Adrenal gland (tissue), 12 donors: Measurements from ENCODE around the gene SIK1. TPM values are rescaled to one million over a fixed set of nuclear protein-coding genes. Genes with fewer than 3 reads are reported as not detected.

ENCODE experiments used
- DNase-seq, 7 donors: peaks; one replicate each; pipeline ENCODE4 v3.0.0-alpha.2; 2019 to 2020
- H3K27ac ChIP-seq, 5 donors: fragments of 200-600 bp; sonication (generic) in 4 of 5; 1 replicate in 3 of 5; 2 replicates in 2 of 5; pipeline versions ENCODE4 v1.5.1 to v1.8.0; 2016 to 2020; ENCODE audit warnings: mild to moderate bottlenecking in 1 of 5
- H3K27me3 ChIP-seq: fragments of 200-600 bp; 2 replicates; pipeline ENCODE4 v1.8.0; 2021
- H3K36me3 ChIP-seq, 2 donors: fragments of 200-600 bp; replicated peaks in 1 of 2; 1 replicate in 1 of 2; 2 replicates in 1 of 2; pipeline versions ENCODE4 v1.5.1 to v1.8.0; 2018 to 2022
- H3K4me1 ChIP-seq, 2 donors: fragments of 200-600 bp; replicated peaks in 1 of 2; 1 replicate in 1 of 2; 2 replicates in 1 of 2; pipeline versions ENCODE4 v1.5.1 to v1.8.0; 2018 to 2021
- H3K4me3 ChIP-seq, 4 donors: fragments of 200-600 bp; sonication (generic) in 3 of 4; one replicate each; pipeline ENCODE4 v1.5.1; 2016 to 2018
- H3K9me3 ChIP-seq, 3 donors: fragments of 200-600 bp; sonication (generic) in 1 of 3; replicated peaks in 1 of 3; 1 replicate in 2 of 3; 2 replicates in 1 of 3; pipeline versions ENCODE4 v1.5.1 to v1.8.0; 2016 to 2021
- POLR2A ChIP-seq, 2 donors: fragments of 450-650 bp; IDR thresholded peaks; one replicate each; pipeline ENCODE4 v1.6.1; 2017; ENCODE audit warnings: antibody characterized with exemption in 2 of 2, mild to moderate bottlenecking in 2 of 2, moderate library complexity in 1 of 2
- WGBS, 4 donors: extraction: QIAGEN DNeasy Blood & Tissue Kit in 2 of 4; methylation state at CpG; one replicate each; pipeline versions ENCODE4 v1.1.5 to v1.1.7; 2013 to 2017; 5-methylcytosine and 5-hydroxymethylcytosine counted together
- intact Hi-C, 2 donors: fragments of 100-400 bp; cut with DNase I; formaldehyde crosslinking; loops; one replicate each; pipeline versions ENCODE4 v1.14.1 to v1.15.0; 2022 to 2023
- polyA plus RNA-seq, 3 donors: library from polyadenylated mRNA; stranded (reverse); fragments of 200-250 nt in 2 of 3; fragments of 350-450 nt in 1 of 3; fragmentation: Illumina TruSeq in 1 of 3; extraction: RNeasy Lipid Tissue Mini Kit (QIAGEN cat#74804) in 1 of 3; gene quantifications; one replicate each; pipeline ENCODE4 v1.2.3, GENCODE V29; 2013 to 2014
- total RNA-seq, 9 donors: library from RNA; depleted of rRNA in 4 of 9; stranded (reverse); fragments of >200 nt in 4 of 9; fragments of 120-200 nt in 1 of 9; fragmentation: NEBNext Ultra II Directional in 1 of 9; extraction: Animal tissue kit (Norgen Biotek cat#: 25700) in 1 of 9; gene quantifications; one replicate each; pipeline versions ENCODE4 v1.1.0 to v1.2.4, GENCODE V29; 2013 to 2023
- TF ChIP-seq, protein P1 (sequence below), 6 experiments: fragments of 450-650 bp in 4 of 6; fragments of 200-600 bp in 2 of 6; sonication (generic) in 1 of 6; IDR thresholded peaks; 1 replicate in 5 of 6; 2 replicates in 1 of 6; pipeline versions ENCODE4 v1.5.1 to v1.8.0; 2016 to 2021; ENCODE audit warnings: antibody characterized with exemption in 6 of 6, mild to moderate bottlenecking in 2 of 6, moderate library complexity in 1 of 6
- donor health status: healthy with polysubstance abuse.
- donor health status: Bipolar disorder and iron deficiency.
- donor health status: DM: yes; HTN: yes; CAD: no.
- donor health status: DM: no; HTN: no; CAD: no.
- donor health status: DM: no; HTN: no; CAD: no.
- donor health status: DM: yes; HTN: yes; CAD: no.

The SIK1 gene
- total and polyA plus RNA-seq, 12 donors, result 0.55 to 171 (median 4.9) TPM

DNA sequence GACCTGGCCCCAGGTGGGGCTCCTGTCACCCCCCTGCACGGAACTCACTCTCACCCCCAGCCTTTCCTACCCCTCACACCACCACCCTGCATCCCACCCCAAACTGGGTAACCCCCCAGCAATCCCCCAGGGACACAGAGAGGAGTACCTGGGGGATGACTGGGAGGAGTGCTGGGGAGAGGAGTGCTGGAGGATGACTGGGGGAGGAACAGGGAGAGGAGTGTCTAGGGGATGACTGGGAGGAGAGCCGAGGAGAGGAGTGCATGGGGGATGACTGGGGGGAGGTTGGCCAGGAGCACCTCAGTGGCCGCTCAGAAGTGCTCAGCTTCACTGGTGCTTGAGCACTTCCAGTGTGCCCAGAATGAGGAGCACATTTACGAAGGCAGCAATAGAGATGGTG, 59.1 kb downstream of the SIK1 start:
- 86 to 94% (median 90%) methylated on average over 3 to 4 of the region's 4 CpGs for WGBS, 4 donors

GRCh38 chr21:43367296-43367695, 59.6 kb downstream of the SIK1 start:
- Histone ChIP-seq H3K27ac (peak overlapping the region in 1 of 5 donors; percentile 52), H3K4me1 (peaks cover 8 to 18% of the 10 kb centered on the region in 2 donors), H3K9me3 (no peaks in the 10 kb centered on the region), H3K27me3 (no peaks in the 10 kb centered on the region), H3K36me3 (no peaks in the 10 kb centered on the region), H3K4me3 (no peak overlapping the region)
- 81 to 83% (median 82%) methylated on average over 11 to 16 of the region's 16 CpGs for WGBS, 4 donors
- TF ChIP-seq, protein P1, sequence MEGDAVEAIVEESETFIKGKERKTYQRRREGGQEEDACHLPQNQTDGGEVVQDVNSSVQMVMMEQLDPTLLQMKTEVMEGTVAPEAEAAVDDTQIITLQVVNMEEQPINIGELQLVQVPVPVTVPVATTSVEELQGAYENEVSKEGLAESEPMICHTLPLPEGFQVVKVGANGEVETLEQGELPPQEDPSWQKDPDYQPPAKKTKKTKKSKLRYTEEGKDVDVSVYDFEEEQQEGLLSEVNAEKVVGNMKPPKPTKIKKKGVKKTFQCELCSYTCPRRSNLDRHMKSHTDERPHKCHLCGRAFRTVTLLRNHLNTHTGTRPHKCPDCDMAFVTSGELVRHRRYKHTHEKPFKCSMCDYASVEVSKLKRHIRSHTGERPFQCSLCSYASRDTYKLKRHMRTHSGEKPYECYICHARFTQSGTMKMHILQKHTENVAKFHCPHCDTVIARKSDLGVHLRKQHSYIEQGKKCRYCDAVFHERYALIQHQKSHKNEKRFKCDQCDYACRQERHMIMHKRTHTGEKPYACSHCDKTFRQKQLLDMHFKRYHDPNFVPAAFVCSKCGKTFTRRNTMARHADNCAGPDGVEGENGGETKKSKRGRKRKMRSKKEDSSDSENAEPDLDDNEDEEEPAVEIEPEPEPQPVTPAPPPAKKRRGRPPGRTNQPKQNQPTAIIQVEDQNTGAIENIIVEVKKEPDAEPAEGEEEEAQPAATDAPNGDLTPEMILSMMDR (IDR thresholded peaks at IDR 0.05), result no peak
- TF ChIP-seq POLR2A (IDR thresholded peaks at IDR 0.05), result no peak
- DNase-seq, result no peak
- intact Hi-C loops, result no loop called here

More for the DNA sequence above, 59.1 kb downstream of the SIK1 start:
- TF ChIP-seq POLR2A (IDR thresholded peaks at IDR 0.05), result no peak
- TF ChIP-seq, protein P1 (IDR thresholded peaks at IDR 0.05), result no peak
- Histone ChIP-seq H3K9me3 (no peaks in the 10 kb centered on the region), H3K4me1 (peaks cover 8 to 18% of the 10 kb centered on the region in 2 donors), H3K27ac (peak overlapping the region in 1 of 5 donors; percentile 52), H3K27me3 (no peaks in the 10 kb centered on the region), H3K36me3 (no peaks in the 10 kb centered on the region), H3K4me3 (no peak overlapping the region)
- no peak for DNase-seq
- intact Hi-C loops, result no loop called here

GRCh38 chr21:43366656-43367055, 60.3 kb downstream of the SIK1 start:
- 87 to 91% (median 88%) methylated on average over 10 to 19 of the region's 19 CpGs for WGBS, 4 donors
- no peak overlapping the region for H3K27ac ChIP-seq
- no peaks in the 10 kb centered on the region for H3K36me3 ChIP-seq
- H3K9me3 ChIP-seq, result no peaks in the 10 kb centered on the region
- TF ChIP-seq, protein P1 (IDR thresholded peaks at IDR 0.05), result no peak
- TF ChIP-seq POLR2A (IDR thresholded peaks at IDR 0.05), result no peak
- intact Hi-C loops, result no loop called here
- no peaks in the 10 kb centered on the region for H3K27me3 ChIP-seq
- peaks cover 8 to 18% of the 10 kb centered on the region in 2 donors for H3K4me1 ChIP-seq
- no peak overlapping the region for H3K4me3 ChIP-seq
- DNase-seq, result no peak

- TF ChIP-seq POLR2A (IDR thresholded peaks at IDR 0.05), result no peak
- TF ChIP-seq, protein P1 (IDR thresholded peaks at IDR 0.05), result no peak
- Histone ChIP-seq H3K27me3 (no peaks in the 10 kb centered on the region), H3K4me3 (no peak overlapping the region), H3K27ac (peak overlapping the region in 1 of 5 donors; percentile 17), H3K9me3 (no peaks in the 10 kb centered on the region), H3K36me3 (no peaks in the 10 kb centered on the region), H3K4me1 (peaks cover 8 to 16% of the 10 kb centered on the region in 2 donors)
- WGBS, 4 donors, result 75 to 86% (median 83%) methylated on average over 19 to 20 of the region's 20 CpGs
- no peak for DNase-seq
- intact Hi-C loops, result no loop called here
Measured at GRCh38 chr21:43365611-43366426, 61.1 kb downstream of the SIK1 start.
